OCI-LY1 (cell line): ENCODE results near the gene BMP8B.

ENCODE experiments used
- H2AFZ ChIP-seq: fragments of 200-600 bp; sonication (generic), shearing (Covaris generic); 2 replicates; pipeline ENCODE4 v1.6.0; 2014; ENCODE audit warnings: antibody characterized with exemption, mild to moderate bottlenecking, low read length
- H3F3A ChIP-seq: fragments of 200-600 bp; sonication (generic), shearing (Covaris generic); 2 replicates; pipeline ENCODE4 v1.6.0; 2014; ENCODE audit warnings: mild to moderate bottlenecking, antibody characterized with exemption, low read length, moderate library complexity; ENCODE audit not compliant: insufficient read depth
- H3K27ac ChIP-seq: fragments of 200-600 bp; sonication (generic); 2 replicates; pipeline ENCODE4 v1.5.1; 2014; ENCODE audit warnings: low read length, mixed run types, mild to moderate bottlenecking, low read depth; ENCODE audit not compliant: poor library complexity, severe bottlenecking
- H3K27me3 ChIP-seq: fragments of 200-600 bp; sonication (generic); 2 replicates; pipeline ENCODE4 v1.6.0; 2014; ENCODE audit warnings: antibody characterized with exemption, mild to moderate bottlenecking, low read length, moderate library complexity; ENCODE audit not compliant: insufficient read depth
- H3K36me3 ChIP-seq: fragments of 200-600 bp; sonication (generic); 2 replicates; pipeline ENCODE4 v1.6.1; 2014; ENCODE audit warnings: mild to moderate bottlenecking, antibody characterized with exemption, low read length, moderate library complexity, mixed read lengths; ENCODE audit not compliant: insufficient read depth
- H3K4me1 ChIP-seq: fragments of 200-600 bp; sonication (generic); 2 replicates; pipeline ENCODE4 v1.5.1; 2014; ENCODE audit warnings: mild to moderate bottlenecking, low read length, moderate library complexity; ENCODE audit not compliant: insufficient read depth, severe bottlenecking
- H3K4me2 ChIP-seq: fragments of 200-600 bp; sonication (generic), shearing (Covaris generic); 2 replicates; pipeline ENCODE4 v1.6.1; 2014; ENCODE audit warnings: low read length
- H3K4me3 ChIP-seq: fragments of 200-600 bp; sonication (generic); 2 replicates; pipeline ENCODE4 v1.5.1; 2014; ENCODE audit warnings: low read length, low read depth, mild to moderate bottlenecking, mixed read lengths; ENCODE audit not compliant: poor library complexity, severe bottlenecking
- H3K79me2 ChIP-seq: fragments of 200-600 bp; shearing (Covaris generic); 2 replicates; pipeline ENCODE4 v1.6.1; 2016; ENCODE audit warnings: mixed run types, low read length, mixed read lengths; ENCODE audit not compliant: insufficient read depth
- H3K9ac ChIP-seq: fragments of 200-600 bp; sonication (generic), shearing (Covaris generic); 2 replicates; pipeline ENCODE4 v1.6.1; 2014; ENCODE audit warnings: mild to moderate bottlenecking, low read length, mixed read lengths
- H3K9me2 ChIP-seq: fragments of 200-600 bp; sonication (generic), shearing (Covaris generic); 2 replicates; pipeline ENCODE4 v1.6.1; 2014; ENCODE audit warnings: low read depth, mild to moderate bottlenecking, low read length, mixed read lengths
- H3K9me3 ChIP-seq: fragments of 200-600 bp; shearing (Covaris generic); 2 replicates; pipeline ENCODE4 v1.6.1; 2014; ENCODE audit warnings: low read length, mixed read lengths
- H4K20me1 ChIP-seq: fragments of 200-600 bp; sonication (generic), shearing (Covaris generic); 2 replicates; pipeline ENCODE4 v1.6.0; 2016; ENCODE audit warnings: mild to moderate bottlenecking, low read length; ENCODE audit not compliant: insufficient read depth
- CTCF ChIP-seq: fragments of 200-600 bp; sonication (generic), shearing (Covaris generic); IDR thresholded peaks from 2 replicates; pipeline ENCODE4 v1.5.1; 2017; ENCODE audit warnings: mild to moderate bottlenecking, antibody characterized with exemption, low read length, moderate library complexity, mixed read lengths
- EZH2 ChIP-seq: fragments of 200-600 bp; sonication (generic), shearing (Covaris generic); IDR thresholded peaks from 2 replicates; pipeline ENCODE4 v1.8.0; 2017; ENCODE audit warnings: borderline replicate concordance, mixed run types, mild to moderate bottlenecking, antibody characterized with exemption, low read length, moderate library complexity, mixed read lengths

The BMP8B gene

GRCh38 chr1:39788758-39789570 is at the start of gene BMP8B:
Gene BMP8B (minus strand): TSS chr1:39788865. CDS start chr1:39788485, 380 bp downstream.
- peak within 1 kb of the TSS; percentile 68 for H3K4me2 ChIP-seq
- no peaks in the 10 kb centered on the region for H3F3A ChIP-seq
- no peaks in the 10 kb centered on the region for H3K27me3 ChIP-seq

GRCh38 chr1:39836595-39837110 is 48.0 kb upstream of the BMP8B start:
- Histone ChIP-seq H3K4me3 (no peak overlapping the region), H3K9ac (no peak overlapping the region), H3K4me1 (no peaks in the 10 kb centered on the region), H3K4me2 (no peak overlapping the region), H3K27ac (no peak overlapping the region), H4K20me1 (no peaks in the 10 kb centered on the region), H3K27me3 (no peaks in the 10 kb centered on the region), H3F3A (no peaks in the 10 kb centered on the region), H3K9me3 (no peaks in the 10 kb centered on the region), H2AFZ (no peak overlapping the region), H3K9me2 (no peaks in the 10 kb centered on the region), H3K79me2 (no peaks in the 10 kb centered on the region), H3K36me3 (peaks cover 44% of the 10 kb centered on the region)
- TF ChIP-seq CTCF (no peak), EZH2 (no peak)

More at GRCh38 chr1:39788758-39789570, at the start of gene BMP8B:
- Histone ChIP-seq H4K20me1 (no peaks in the 10 kb centered on the region), H2AFZ (peak within 1 kb of the TSS; percentile 4; the same call in 1 of the 2 replicates), H3K27ac (no peak within 1 kb of the TSS), H3K4me3 (peak within 1 kb of the TSS; percentile 62), H3K4me1 (peaks cover 13% of the 10 kb centered on the region), H3K9me2 (no peaks in the 10 kb centered on the region), H3K9me3 (no peaks in the 10 kb centered on the region), H3K9ac (peak within 1 kb of the TSS; percentile 59), H3K79me2 (no peaks in the 10 kb centered on the region), H3K36me3 (no peaks in the 10 kb centered on the region)
- TF ChIP-seq CTCF (0 out of 2 replicates have a peak, but pooled peaks have one; percentile 6), EZH2 (no peak)

GRCh38 chr1:39835935-39836594 is 47.4 kb upstream of the BMP8B start:
- H3K4me3 ChIP-seq, result no peak overlapping the region
- H3F3A ChIP-seq, result no peaks in the 10 kb centered on the region
- TF ChIP-seq CTCF (no peak), EZH2 (no peak)
- no peak overlapping the region for H3K27ac ChIP-seq
- no peak overlapping the region for H3K9ac ChIP-seq
- H3K9me2 ChIP-seq, result no peaks in the 10 kb centered on the region
- no peaks in the 10 kb centered on the region for H3K27me3 ChIP-seq
- no peaks in the 10 kb centered on the region for H3K4me1 ChIP-seq
- peaks cover 39% of the 10 kb centered on the region for H3K36me3 ChIP-seq
- no peaks in the 10 kb centered on the region for H4K20me1 ChIP-seq
- H3K79me2 ChIP-seq, result no peaks in the 10 kb centered on the region
- H3K4me2 ChIP-seq, result no peak overlapping the region
- H2AFZ ChIP-seq, result no peak overlapping the region
- no peaks in the 10 kb centered on the region for H3K9me3 ChIP-seq
